A549 (cell line): ENCODE results near the gene SHTN1. TPM values are rescaled to one million over a fixed set of nuclear protein-coding genes. Genes with fewer than 3 reads are reported as not detected.

Experiments used
- ATAC-seq, 2 experiments: fragments of 200-7000 bp in 1 of 2; fragments of >200 bp in 1 of 2; cut with Nextera tagmentation in 1 of 2; cut with Tn5 transposase in 1 of 2; 3 replicates each; pipeline versions ENCODE4 v1.8.0 to v1.9.1; 2018 to 2020; ENCODE audit warnings: mild to moderate bottlenecking in 1 of 2, moderate library complexity in 1 of 2
- CTCF ChIA-PET: fragments of 300-600 bp; sonication (Branson Sonifier 250); formaldehyde crosslinking; extraction: SDS; loops from one replicate; lab custom pipeline; 2021; ENCODE audit warnings: antibody characterized with exemption, inconsistent platforms; lab: Yijun Ruan, JAX
- POLR2A ChIA-PET: fragments of 350-600 bp; formaldehyde crosslinking; extraction: SDS; loops from one replicate; lab custom pipeline; 2021; ENCODE audit warnings: antibody characterized with exemption, inconsistent platforms; lab: Yijun Ruan, JAX
- DNase-seq, 2 experiments: peaks; one replicate each; pipeline versions ENCODE4 v3.0.0 to v3.0.0-alpha.2; 2011 to 2016; ENCODE audit warnings: low read depth in 1 of 2, low spot score in 1 of 2
- FAIRE-seq: peaks from 2 replicates; lab custom pipeline; 2011; peaks lifted over from hg19 to GRCh38; lab: Jason Lieb, UNC
- H3K27ac ChIP-seq, 2 experiments: fragments of >200 bp; sonication (Bioruptor Twin); formaldehyde crosslinking; 3 replicates each; pipeline ENCODE4 v1.5.1; 2016 to 2017
- H3K4me1 ChIP-seq: fragments of >200 bp; sonication (Bioruptor Twin); formaldehyde crosslinking; 3 replicates; pipeline ENCODE4 v1.6.1; 2016
- H3K4me2 ChIP-seq: fragments of >200 bp; sonication (Bioruptor Twin); formaldehyde crosslinking; 3 replicates; pipeline ENCODE4 v1.6.1; 2016
- H3K4me3 ChIP-seq: fragments of >200 bp; sonication (Bioruptor Twin); formaldehyde crosslinking; 3 replicates; pipeline ENCODE4 v1.5.1; 2016
- H3K9me3 ChIP-seq: fragments of >200 bp; sonication (Bioruptor Twin); formaldehyde crosslinking; 3 replicates; pipeline ENCODE4 v1.6.1; 2016
- BCL3 ChIP-seq: fragments of >200 bp; sonication (Bioruptor Twin); formaldehyde crosslinking; IDR thresholded peaks from 3 replicates; pipeline ENCODE4 v1.6.1; 2016
- BHLHE40 ChIP-seq: IDR thresholded peaks from 2 replicates; pipeline ENCODE4 v1.6.1; 2012; ENCODE audit warnings: low read depth, low read length, inconsistent platforms
- CBX2 ChIP-seq: fragments of 200-600 bp; sonication (generic); IDR thresholded peaks from 2 replicates; pipeline ENCODE4 v1.6.1; 2016; ENCODE audit warnings: low read depth, mild to moderate bottlenecking, borderline replicate concordance
- CHD2 ChIP-seq: fragments of 150-350 bp; IDR thresholded peaks from 2 replicates; pipeline ENCODE4 v1.6.1; 2014; ENCODE audit warnings: low read length; ENCODE audit not compliant: partially characterized antibody
- E2F6 ChIP-seq: IDR thresholded peaks from 2 replicates; pipeline ENCODE4 v1.6.1; 2012; ENCODE audit warnings: low read depth, borderline replicate concordance
- EHF ChIP-seq: fragments of 250-450 bp; sonication (Bioruptor Pico); IDR thresholded peaks from 2 replicates; pipeline ENCODE4 v1.5.0; 2020; ENCODE audit warnings: mild to moderate bottlenecking
- ELK1 ChIP-seq: fragments of 150-350 bp; IDR thresholded peaks from 2 replicates; pipeline ENCODE4 v1.6.1; 2014; ENCODE audit warnings: low read depth, mild to moderate bottlenecking, low read length
- EP300 ChIP-seq, 2 experiments: fragments of >200 bp; sonication (Bioruptor Twin); formaldehyde crosslinking; IDR thresholded peaks; 2 replicates in 1 of 2; 3 replicates in 1 of 2; pipeline ENCODE4 v1.6.1; 2016 to 2017
- ESRRA ChIP-seq: fragments of 150-350 bp; IDR thresholded peaks from 2 replicates; pipeline ENCODE4 v1.6.1; 2014; ENCODE audit warnings: mild to moderate bottlenecking, low read length, borderline replicate concordance
- FOSB ChIP-seq: fragments of 250-450 bp; sonication (Bioruptor Pico); IDR thresholded peaks from 2 replicates; pipeline ENCODE4 v1.5.0; 2020; ENCODE audit warnings: mild to moderate bottlenecking, moderate library complexity
- FOSL2 ChIP-seq, 2 experiments: fragments of 450-650 bp in 1 of 2; fragments of >200 bp in 1 of 2; sonication (Bioruptor Twin) in 1 of 2; formaldehyde crosslinking; IDR thresholded peaks; 2 replicates each; pipeline versions ENCODE4 v1.5.0 to v1.6.1; 2016 to 2020; ENCODE audit warnings: mild to moderate bottlenecking in 1 of 2, moderate library complexity in 1 of 2
- HDAC2 ChIP-seq: fragments of 200-600 bp; sonication (generic); IDR thresholded peaks from 2 replicates; pipeline ENCODE4 v1.6.1; 2016
- HEYL ChIP-seq: fragments of 250-450 bp; sonication (Bioruptor Pico); IDR thresholded peaks from 2 replicates; pipeline ENCODE4 v1.8.0; 2021; ENCODE audit warnings: mild to moderate bottlenecking, moderate library complexity
- HOXA7 ChIP-seq: fragments of 250-450 bp; sonication (Bioruptor Pico); IDR thresholded peaks from 2 replicates; pipeline ENCODE4 v1.5.0; 2020; ENCODE audit warnings: mild to moderate bottlenecking, moderate library complexity
- JUN ChIP-seq, 2 experiments: fragments of >200 bp; sonication (Bioruptor Twin); formaldehyde crosslinking; IDR thresholded peaks; 2 replicates in 1 of 2; 3 replicates in 1 of 2; pipeline ENCODE4 v1.6.1; 2016 to 2017
- JUNB ChIP-seq: fragments of >200 bp; sonication (Bioruptor Twin); formaldehyde crosslinking; IDR thresholded peaks from 2 replicates; pipeline ENCODE4 v1.6.1; 2016
- MAFK ChIP-seq: fragments of 450-650 bp; IDR thresholded peaks from 2 replicates; pipeline ENCODE4 v1.6.1; 2014; ENCODE audit not compliant: partially characterized antibody
- MAX ChIP-seq: IDR thresholded peaks from 2 replicates; pipeline ENCODE4 v1.6.1; 2012
- MAZ ChIP-seq: fragments of 150-350 bp; IDR thresholded peaks from 2 replicates; pipeline ENCODE4 v1.6.1; 2014; ENCODE audit warnings: antibody characterized with exemption, low read depth, low read length, borderline replicate concordance
- NFE2L2 ChIP-seq: fragments of 150-350 bp; conservative IDR thresholded peaks from 2 replicates; pipeline ENCODE4 v1.6.1; 2014; ENCODE audit warnings: low read length
- NR3C1 ChIP-seq: fragments of >200 bp; sonication (Bioruptor Twin); formaldehyde crosslinking; IDR thresholded peaks from 3 replicates; pipeline ENCODE4 v1.6.1; 2017
- PBX3 ChIP-seq: IDR thresholded peaks from 2 replicates; pipeline ENCODE4 v1.6.1; 2012
- POLR2A ChIP-seq: IDR thresholded peaks from 2 replicates; pipeline ENCODE4 v1.6.1; 2012; ENCODE audit warnings: mild to moderate bottlenecking, low read length
- POLR2AphosphoS2 ChIP-seq: conservative IDR thresholded peaks from 2 replicates; pipeline ENCODE4 v1.6.1; 2012; ENCODE audit warnings: low read length, improper control_type of control experiment, inconsistent platforms
- RAD21 ChIP-seq, 2 experiments: fragments of >200 bp in 1 of 2; sonication (Bioruptor Twin) in 1 of 2; formaldehyde crosslinking in 1 of 2; IDR thresholded peaks in 1 of 2; conservative IDR thresholded peaks in 1 of 2; 2 replicates in 1 of 2; 3 replicates in 1 of 2; pipeline ENCODE4 v1.6.1; 2012 to 2018; ENCODE audit warnings: inconsistent platforms in 1 of 2
- RCOR1 ChIP-seq: fragments of 150-350 bp; IDR thresholded peaks from 2 replicates; pipeline ENCODE4 v1.6.1; 2014; ENCODE audit warnings: antibody characterized with exemption, low read length, low read depth
- RFX5 ChIP-seq: fragments of 450-650 bp; IDR thresholded peaks from 2 replicates; pipeline ENCODE4 v1.7.1; 2014; ENCODE audit warnings: antibody characterized with exemption, mild to moderate bottlenecking, moderate library complexity
- TP53 ChIP-seq: fragments of 250-450 bp; sonication (Bioruptor Pico); IDR thresholded peaks from 2 replicates; pipeline ENCODE4 v1.5.0; 2021; ENCODE audit warnings: mild to moderate bottlenecking, moderate library complexity
- ZFP36 ChIP-seq: fragments of 450-650 bp; IDR thresholded peaks from 2 replicates; pipeline ENCODE4 v1.6.1; 2014; ENCODE audit warnings: borderline replicate concordance; ENCODE audit not compliant: partially characterized antibody
- WGBS: methylation state at CpG from one replicate; pipeline ENCODE4 v1.1.6; 2017; ENCODE audit errors: missing lambda C conversion rate; 5-methylcytosine and 5-hydroxymethylcytosine counted together
- polyA plus RNA-seq, 4 experiments: library from polyadenylated mRNA; depleted of rRNA in 3 of 4; stranded (reverse); fragments of >200 nt; fragmentation: RNase III in 1 of 4; extraction: RNeasy Plus Mini Kit Qiagen cat#74134 plus additional on column Dnase treatment in 1 of 4; gene quantifications; 2 replicates in 3 of 4; 3 replicates in 1 of 4; pipeline ENCODE4 v1.2.3, GENCODE V29; 2011 to 2017

Gene SHTN1
- polyA plus RNA-seq, 2 of the 4 experiments (the other 2 are of a cell fraction), result 21.7 to 63.1 TPM

GRCh38 chr10:116853287-116853686 lies 151.7 kb downstream of the SHTN1 start:
- Histone ChIP-seq H3K4me1 (peaks cover 10% of the 10 kb centered on the region), H3K9me3 (peaks cover 9% of the 10 kb centered on the region; the same call in 1 of the 3 replicates), H3K4me2 (no peak overlapping the region), H3K4me3 (no peak overlapping the region), H3K27ac (no peak overlapping the region)
- TF ChIP-seq FOSL2 (IDR thresholded peaks at IDR 0.05) (no peak), FOSL2 (CRISPR knock-in tag; IDR thresholded peaks at IDR 0.05) (no peak), HOXA7 (CRISPR knock-in tag) (no peak), HEYL (no peak), JUN (IDR thresholded peaks at IDR 0.05) (no peak), EHF (CRISPR knock-in tag) (no peak), JUNB (no peak), TP53 (no peak), EP300 (IDR thresholded peaks at IDR 0.05) (no peak), PBX3 (no peak), E2F6 (no peak), ZFP36 (no peak), CBX2 (no peak), MAX (no peak), POLR2AphosphoS2 (no peak), RFX5 (no peak), HDAC2 (no peak), NFE2L2 (no peak), RCOR1 (no peak), POLR2A (no peak), CHD2 (no peak)
- FAIRE-seq, result no peak
- CTCF ChIA-PET, result interaction anchor here (1.0 to 1.2 kb wide), 3 partner anchors 13 to 363 kb away, joined by 3 read pairs; no protein-coding TSS in a partner anchor
- POLR2A ChIA-PET, result no interaction called here
- DNase-seq, result no peak
- no peak for ATAC-seq
- 61% methylated on average over 4 of the region's 4 CpGs for WGBS

GRCh38 chr10:116852246-116852645 lies 152.7 kb downstream of the SHTN1 start:
- WGBS, result 50% methylated on average over 1 of the region's 1 CpG
- CTCF ChIA-PET, result interaction anchor here (1.0 to 1.2 kb wide), 3 partner anchors 12 to 364 kb away, joined by 3 read pairs; no protein-coding TSS in a partner anchor
- TF ChIP-seq FOSB (CRISPR knock-in tag) (no peak), BCL3 (no peak), BHLHE40 (no peak)
- Histone ChIP-seq H3K9me3 (no peaks in the 10 kb centered on the region), H3K4me2 (no peak overlapping the region), H3K4me3 (no peak overlapping the region), H3K4me1 (peaks cover 14% of the 10 kb centered on the region), H3K27ac (no peak overlapping the region)
- FAIRE-seq, result no peak
- DNase-seq, result no peak
- no peak for ATAC-seq
- POLR2A ChIA-PET, result no interaction called here

- WGBS, result 41% methylated on average over 10 of the region's 10 CpGs
- Histone ChIP-seq H3K4me2 (peak overlapping the region; percentile 88), H3K9me3 (no peaks in the 10 kb centered on the region), H3K4me3 (peak overlapping the region; percentile 82), H3K27ac (peak overlapping the region; percentile 85 to 94), H3K4me1 (peaks cover 14% of the 10 kb centered on the region)
- POLR2A ChIA-PET, result interaction anchor here (1.3 kb wide), 1 partner anchor 38 kb away, joined by 8 read pairs; no protein-coding TSS in a partner anchor
- peak in 1 of 2 experiments; percentile 20; a peak in 3 of 6 replicates for ATAC-seq
- CTCF ChIA-PET, result interaction anchor here (1.0 to 2.3 kb wide), 5 partner anchors 41 to 325 kb away, joined by 3 to 10 read pairs (median 4); no protein-coding TSS in a partner anchor
- TF ChIP-seq FOSL2 (IDR thresholded peaks at IDR 0.05) (no peak), FOSL2 (CRISPR knock-in tag; IDR thresholded peaks at IDR 0.05) (no peak), HOXA7 (CRISPR knock-in tag) (no peak), MAZ (no peak), NR3C1 (no peak), MAFK (no peak), ELK1 (no peak), RAD21 (conservative IDR thresholded peaks at IDR 0.05 in 1 of 2, IDR thresholded peaks at IDR 0.05 in 1 of 2) (no peak), POLR2A (no peak), ESRRA (no peak)
- FAIRE-seq, result no peak
- no peak for DNase-seq
Observed at GRCh38 chr10:116850058-116850611, 154.9 kb downstream of the SHTN1 start.
